Urinary bladder (tissue), 4 donors: ENCODE measurements around the gene D2HGDH. TPM values are rescaled to one million over a fixed set of nuclear protein-coding genes. Genes with fewer than 3 reads are reported as not detected.
"Not testable (repeated sequence)": the region's sequence is repeated elsewhere in the genome, so short reads cannot be mapped to it uniquely, and the experiment has no call there.

Experiments
- DNase-seq: peaks from one replicate; pipeline ENCODE4 v3.0.0-alpha.2; 2015; ENCODE audit errors: extremely low spot score
- H3K27ac ChIP-seq: one replicate; pipeline ENCODE4 v1.5.1; 2013; ENCODE audit warnings: low read depth, mild to moderate bottlenecking, moderate library complexity
- H3K36me3 ChIP-seq: one replicate; pipeline ENCODE4 v1.6.1; 2013; ENCODE audit warnings: mild to moderate bottlenecking, moderate library complexity; ENCODE audit not compliant: insufficient read depth
- H3K4me1 ChIP-seq: one replicate; pipeline ENCODE4 v1.6.1; 2013; ENCODE audit warnings: mild to moderate bottlenecking, moderate library complexity; ENCODE audit not compliant: insufficient read depth
- H3K4me3 ChIP-seq: one replicate; pipeline ENCODE4 v1.5.1; 2013; ENCODE audit warnings: low read depth, low read length
- WGBS: extraction: QIAGEN DNeasy Blood & Tissue Kit; methylation state at CpG from one replicate; pipeline ENCODE4 v1.1.7; 2013; 5-methylcytosine and 5-hydroxymethylcytosine counted together
- polyA plus RNA-seq: library from polyadenylated mRNA; stranded (reverse); fragments of 200-250 nt; gene quantifications from one replicate; pipeline ENCODE4 v1.2.3, GENCODE V29; 2013
- total RNA-seq: library from RNA; depleted of rRNA; stranded (reverse); fragments of >200 nt; gene quantifications from one replicate; pipeline ENCODE4 v1.2.3, GENCODE V29; 2014
- donor health status: healthy with polysubstance abuse.
- donor health status: healthy.

The D2HGDH gene
- total and polyA plus RNA-seq, 2 donors = 9.7 to 25.9 TPM

DNA sequence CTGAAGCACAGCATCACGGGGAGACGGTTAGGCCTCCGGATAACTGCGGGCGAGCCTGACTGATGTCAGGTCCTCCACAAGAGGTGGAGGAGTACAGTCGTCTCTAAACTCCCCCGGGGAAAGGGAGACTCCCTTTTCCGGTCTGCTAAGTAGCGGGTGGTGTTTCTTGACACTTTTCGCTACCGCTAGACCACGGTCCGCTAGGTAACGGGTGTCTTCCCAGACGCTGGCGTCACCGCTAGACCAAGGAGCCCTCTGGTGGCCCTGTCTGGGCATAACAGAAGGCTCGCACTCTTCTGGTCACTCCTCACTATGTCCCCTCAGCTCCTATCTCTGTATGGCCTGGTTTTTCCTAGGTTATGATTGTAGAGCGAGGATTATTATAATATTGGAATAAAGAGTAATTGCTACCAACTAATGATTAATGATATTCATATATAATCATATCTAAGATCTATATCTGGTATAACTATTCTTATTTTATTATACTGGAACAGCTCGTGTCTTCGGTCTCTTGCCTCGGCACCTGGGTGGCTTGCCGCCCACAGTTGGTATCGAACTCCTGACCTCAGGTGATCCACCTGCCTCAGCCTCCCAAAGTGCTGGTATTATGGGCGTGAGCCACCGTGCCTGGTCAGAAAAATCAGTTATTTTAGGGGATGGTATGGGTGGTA is 1.8 kb upstream of the D2HGDH start:
- not testable (repeated sequence) for H3K27ac ChIP-seq, DNase-seq
- 38% methylated on average over 25 of the region's 26 CpGs for WGBS

DNA sequence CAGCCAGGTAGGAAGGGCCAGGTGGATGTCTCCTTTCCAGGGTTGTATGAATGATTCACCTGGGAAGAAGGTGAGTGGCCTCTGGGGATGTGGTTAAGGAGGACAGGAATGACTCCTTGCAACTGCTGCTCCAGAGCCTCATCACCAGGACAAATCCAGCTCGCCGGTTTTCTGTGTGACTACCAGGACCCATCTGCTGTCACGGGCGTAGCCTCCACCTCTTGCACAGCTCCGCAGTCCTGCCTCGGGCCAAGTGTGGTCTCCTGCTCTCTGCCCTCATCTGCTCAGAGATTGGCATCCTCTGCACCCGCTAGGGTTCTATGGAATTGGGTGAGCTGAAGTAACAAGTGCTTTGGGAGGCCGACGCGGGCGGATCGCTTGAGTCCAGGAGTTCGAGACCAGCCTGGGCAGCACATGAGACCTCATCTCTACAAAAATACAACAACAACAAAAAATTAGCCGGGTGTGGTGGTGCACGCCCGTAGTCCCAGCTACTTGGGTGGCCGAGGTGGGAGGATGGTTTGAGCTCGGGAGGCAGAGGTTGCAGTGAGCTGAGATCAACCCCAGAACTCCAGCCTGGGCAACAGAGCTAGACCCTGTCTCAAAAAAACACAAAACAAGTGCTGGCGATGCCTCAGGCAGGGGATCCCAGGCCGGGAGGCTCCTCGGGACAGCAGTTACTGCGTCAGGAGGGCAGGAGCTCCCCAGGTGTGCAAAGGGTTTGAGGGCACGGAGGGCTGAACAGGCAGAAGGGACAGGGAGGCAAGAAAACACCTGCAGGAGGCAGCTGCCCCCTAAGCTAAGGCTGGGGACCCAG is 831 bp upstream of the D2HGDH start:
- peaks cover 2% of the 10 kb centered on the region for H3K4me1 ChIP-seq
- WGBS = 86% methylated on average over 23 of the region's 23 CpGs
- DNase-seq = no peak
- peak overlapping the region; percentile 81 for H3K4me3 ChIP-seq
- H3K36me3 ChIP-seq = no peaks in the 10 kb centered on the region
- H3K27ac ChIP-seq = no peak overlapping the region

More for the DNA sequence above, 1.8 kb upstream of the D2HGDH start:
- not testable (repeated sequence) for H3K4me1 ChIP-seq, H3K36me3 ChIP-seq, H3K4me3 ChIP-seq

DNA sequence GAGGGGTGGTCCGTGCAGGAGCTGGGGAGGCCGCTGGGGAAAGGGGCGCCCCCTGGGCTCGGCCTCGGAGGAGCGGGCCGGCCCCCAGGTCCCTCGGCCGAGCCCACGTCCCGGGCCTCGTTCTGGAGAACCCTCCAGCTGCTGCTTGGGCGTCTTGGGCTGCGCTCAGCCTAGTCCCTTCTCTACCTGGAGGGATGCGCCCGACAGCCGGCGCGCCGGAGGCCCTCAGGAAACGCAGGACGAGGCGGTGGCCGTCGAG is 293 bp upstream of the D2HGDH start:
- peaks cover 2% of the 10 kb centered on the region for H3K4me1 ChIP-seq
- no peaks in the 10 kb centered on the region for H3K36me3 ChIP-seq
- H3K27ac ChIP-seq = no peak overlapping the region
- WGBS = under 1% methylated on average over 25 of the region's 25 CpGs
- no peak for DNase-seq
- H3K4me3 ChIP-seq = peak overlapping the region; percentile 81

DNA sequence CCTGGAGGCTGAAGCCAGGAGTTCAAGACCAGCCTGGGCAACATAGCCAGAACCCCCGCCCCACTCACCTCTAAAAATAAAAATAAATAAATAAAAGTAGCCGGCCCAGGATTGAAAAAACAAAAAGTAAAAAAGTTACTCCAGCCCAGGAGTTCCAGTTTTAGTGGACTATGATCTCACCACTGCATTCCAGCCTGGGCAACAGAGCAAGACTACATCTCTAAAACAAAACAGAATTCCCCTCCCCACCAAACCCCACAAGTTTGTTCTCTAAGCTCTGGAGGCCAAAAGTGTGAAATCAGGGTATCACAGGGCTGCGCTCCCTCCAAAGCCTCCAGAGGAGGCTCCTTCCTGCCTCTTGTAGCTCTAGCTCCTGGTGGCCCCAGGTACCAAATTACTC is 1.7 kb downstream of the D2HGDH start:
- WGBS = 86% methylated on average over 3 of the region's 3 CpGs
- Histone ChIP-seq H3K36me3 (no peaks in the 10 kb centered on the region), H3K27ac (no peak overlapping the region), H3K4me3 (no peak overlapping the region), H3K4me1 (peaks cover 2% of the 10 kb centered on the region)
- no peak for DNase-seq

GRCh38 chr2:241738040-241738686 is 3.7 kb downstream of the D2HGDH start:
- DNase-seq = no peak
- 93% methylated on average over 17 of the region's 17 CpGs for WGBS
- Histone ChIP-seq H3K27ac (no peak overlapping the region), H3K36me3 (no peaks in the 10 kb centered on the region), H3K4me3 (no peak overlapping the region), H3K4me1 (peaks cover 2% of the 10 kb centered on the region)

GRCh38 chr2:241739177-241739576 is 4.7 kb downstream of the D2HGDH start:
- 95% methylated on average over 15 of the region's 15 CpGs for WGBS
- Histone ChIP-seq H3K36me3 (no peaks in the 10 kb centered on the region), H3K4me3 (no peak overlapping the region), H3K27ac (no peak overlapping the region), H3K4me1 (peaks cover 2% of the 10 kb centered on the region)
- no peak for DNase-seq

GRCh38 chr2:241739651-241740050 is 5.2 kb downstream of the D2HGDH start:
- H3K27ac ChIP-seq = no peak overlapping the region
- no peak overlapping the region for H3K4me3 ChIP-seq
- H3K4me1 ChIP-seq = peaks cover 2% of the 10 kb centered on the region
- no peaks in the 10 kb centered on the region for H3K36me3 ChIP-seq
- WGBS = 88% methylated on average over 12 of the region's 12 CpGs
- DNase-seq = no peak

DNA sequence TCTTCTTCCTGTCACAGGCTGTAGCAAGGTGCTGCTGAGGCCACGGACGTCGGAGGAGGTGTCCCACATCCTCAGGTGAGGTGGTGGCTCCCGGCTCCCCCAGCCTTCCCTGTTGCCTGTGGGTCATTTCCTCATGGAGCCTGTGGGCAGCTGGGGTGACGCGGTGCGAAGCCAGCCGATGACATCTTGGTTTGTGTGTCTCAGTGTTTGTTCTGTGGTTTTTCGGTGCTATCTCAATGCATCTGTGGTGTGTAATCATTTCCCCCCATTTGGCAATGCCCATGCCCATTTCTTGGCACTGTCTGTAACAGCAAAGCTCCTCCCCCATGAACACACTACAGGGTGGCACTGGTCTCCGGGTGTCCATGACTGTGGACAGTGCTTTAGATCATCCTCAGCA is 6.6 kb downstream of the D2HGDH start:
- 73% methylated on average over 10 of the region's 10 CpGs for WGBS
- no peak overlapping the region for H3K27ac ChIP-seq
- H3K4me1 ChIP-seq = peaks cover 2% of the 10 kb centered on the region
- H3K36me3 ChIP-seq = no peaks in the 10 kb centered on the region
- no peak overlapping the region for H3K4me3 ChIP-seq
- DNase-seq = no peak

GRCh38 chr2:241742320-241742939 is 8.0 kb downstream of the D2HGDH start:
- no peaks in the 10 kb centered on the region for H3K36me3 ChIP-seq
- 96% methylated on average over 28 of the region's 28 CpGs for WGBS
- peaks cover 2% of the 10 kb centered on the region for H3K4me1 ChIP-seq
- H3K4me3 ChIP-seq = no peak overlapping the region
- no peak for DNase-seq
- H3K27ac ChIP-seq = no peak overlapping the region

GRCh38 chr2:241743008-241743407 is 8.6 kb downstream of the D2HGDH start:
- not testable (repeated sequence) for H3K4me1 ChIP-seq, DNase-seq, H3K27ac ChIP-seq, H3K36me3 ChIP-seq, H3K4me3 ChIP-seq
- WGBS = 97% methylated on average over 15 of the region's 15 CpGs

DNA sequence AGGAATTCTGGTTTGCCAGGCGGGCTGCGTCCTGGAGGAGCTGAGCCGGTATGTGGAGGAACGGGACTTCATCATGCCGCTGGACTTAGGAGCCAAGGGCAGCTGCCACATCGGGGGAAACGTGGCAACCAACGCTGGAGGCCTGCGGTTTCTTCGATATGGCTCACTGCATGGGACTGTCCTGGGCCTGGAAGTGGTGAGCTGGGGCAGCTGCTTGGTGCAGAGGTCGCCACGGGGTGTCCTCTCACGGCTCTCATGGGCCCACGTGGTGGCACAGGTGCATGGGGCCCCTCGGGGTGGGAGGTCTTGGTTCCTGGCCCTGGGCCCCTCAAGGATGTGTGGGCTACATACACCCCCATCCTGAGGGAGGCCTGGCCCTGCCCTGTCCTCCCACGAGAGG is 9.2 kb downstream of the D2HGDH start:
- H3K4me1 ChIP-seq = no peaks in the 10 kb centered on the region
- 95% methylated on average over 16 of the region's 16 CpGs for WGBS
- H3K36me3 ChIP-seq = no peaks in the 10 kb centered on the region

DNA sequence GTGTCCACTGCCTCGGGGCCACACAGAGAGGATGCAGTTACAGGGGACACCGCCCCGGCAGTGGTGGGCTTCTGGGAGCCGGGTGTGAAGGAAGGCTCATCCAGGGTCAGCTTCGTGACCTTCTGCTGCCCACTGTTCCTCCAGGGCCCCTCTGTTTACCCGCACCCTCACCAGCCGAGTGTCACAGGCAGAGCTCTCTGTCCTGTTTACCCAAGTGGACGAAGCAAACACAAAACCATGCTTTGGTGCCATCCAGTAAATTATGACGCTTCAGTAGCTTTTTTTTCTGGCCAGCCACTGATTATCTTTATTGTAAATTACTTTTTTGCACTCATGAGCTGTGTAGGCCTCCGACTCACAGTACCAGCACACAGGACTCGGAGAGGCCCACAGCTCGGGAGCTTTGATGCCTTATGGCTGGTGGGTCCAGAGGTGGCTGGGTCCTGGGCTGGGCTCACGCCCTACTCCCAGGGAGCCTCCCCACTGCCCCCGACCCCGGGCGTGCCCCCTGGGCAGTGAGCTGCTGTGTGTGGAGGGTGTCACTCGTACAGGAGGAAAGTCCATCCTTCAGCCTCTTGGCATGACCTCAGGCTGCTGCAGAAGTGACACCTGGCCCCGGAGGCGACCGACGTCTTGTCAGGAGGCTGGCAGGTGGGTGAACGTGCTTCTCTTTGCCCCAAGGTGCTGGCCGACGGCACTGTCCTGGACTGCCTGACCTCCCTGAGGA is 9.8 kb downstream of the D2HGDH start:
- Histone ChIP-seq H3K36me3 (no peaks in the 10 kb centered on the region), H3K4me1 (no peaks in the 10 kb centered on the region), H3K4me3 (no peak overlapping the region), H3K27ac (no peak overlapping the region)
- WGBS = 96% methylated on average over 24 of the region's 24 CpGs
- no peak for DNase-seq

More for the DNA sequence above, 9.2 kb downstream of the D2HGDH start:
- DNase-seq = no peak
- Histone ChIP-seq H3K27ac (no peak overlapping the region), H3K4me3 (no peak overlapping the region)

GRCh38 chr2:241745276-241745675 is 10.8 kb downstream of the D2HGDH start:
- no peak overlapping the region for H3K4me3 ChIP-seq
- no peak overlapping the region for H3K27ac ChIP-seq
- no peaks in the 10 kb centered on the region for H3K36me3 ChIP-seq
- no peaks in the 10 kb centered on the region for H3K4me1 ChIP-seq
- 96% methylated on average over 13 of the region's 13 CpGs for WGBS
- no peak for DNase-seq
